GM12891 (cell line): ENCODE data around the gene TBXAS1.
"Not testable (repeated sequence)": the region's sequence is repeated elsewhere in the genome, so short reads cannot be mapped to it uniquely, and the experiment has no call there.

ENCODE experiments used
- DNase-seq: peaks from one replicate; pipeline ENCODE4 v3.0.0; 2011; ENCODE audit warnings: low spot score; ENCODE audit not compliant: insufficient read length
- FAIRE-seq: peaks from 2 replicates; lab custom pipeline; 2011; peaks lifted over from hg19 to GRCh38; lab: Jason Lieb, UNC
- PAX5 ChIP-seq: IDR thresholded peaks from 2 replicates; pipeline ENCODE4 v1.6.1; 2011; ENCODE audit warnings: low read length, moderate library complexity, mild to moderate bottlenecking; ENCODE audit not compliant: insufficient read depth, severe bottlenecking
- POLR2A ChIP-seq: IDR thresholded peaks from 2 replicates; pipeline ENCODE4 v1.6.1; 2011; ENCODE audit warnings: low read depth, low read length, control low read depth
- POLR2AphosphoS5 ChIP-seq: IDR thresholded peaks from 2 replicates; pipeline ENCODE4 v1.6.1; 2011; ENCODE audit warnings: low read depth, low read length, control low read depth
- POU2F2 ChIP-seq: IDR thresholded peaks from 2 replicates; pipeline ENCODE4 v1.6.1; 2011; ENCODE audit warnings: low read depth, mild to moderate bottlenecking, control low read depth, low read length, moderate library complexity
- SPI1 ChIP-seq: IDR thresholded peaks from 2 replicates; pipeline ENCODE4 v1.6.1; 2011; ENCODE audit warnings: low read depth, low read length, control low read depth
- TAF1 ChIP-seq: IDR thresholded peaks from 2 replicates; pipeline ENCODE4 v1.6.1; 2011; ENCODE audit warnings: low read depth, low read length, control low read depth

Gene TBXAS1

DNA sequence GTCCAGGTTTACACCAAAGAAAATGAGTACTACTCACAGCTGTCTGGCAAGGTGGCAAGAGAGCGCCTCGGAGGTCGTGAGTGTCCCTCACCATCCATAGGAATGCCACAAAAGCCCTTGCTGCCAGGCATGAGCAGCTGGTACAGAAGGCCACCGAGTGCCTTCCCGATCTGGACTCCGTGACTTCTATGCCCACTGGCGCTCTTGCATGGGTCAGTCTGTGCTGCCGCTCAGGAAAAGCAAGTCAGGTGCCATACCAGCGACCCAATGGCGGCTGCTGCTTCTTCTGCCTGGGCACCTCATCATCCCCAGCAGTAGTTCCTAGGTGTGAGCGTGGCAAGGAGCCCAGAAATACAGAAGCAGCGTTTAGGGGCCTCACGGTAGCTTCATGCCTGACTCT is 11.7 kb downstream of the TBXAS1 start:
- no peak for FAIRE-seq
- DNase-seq, result no peak
- TF ChIP-seq SPI1, result no peak
- TF ChIP-seq POLR2A, result no peak

DNA sequence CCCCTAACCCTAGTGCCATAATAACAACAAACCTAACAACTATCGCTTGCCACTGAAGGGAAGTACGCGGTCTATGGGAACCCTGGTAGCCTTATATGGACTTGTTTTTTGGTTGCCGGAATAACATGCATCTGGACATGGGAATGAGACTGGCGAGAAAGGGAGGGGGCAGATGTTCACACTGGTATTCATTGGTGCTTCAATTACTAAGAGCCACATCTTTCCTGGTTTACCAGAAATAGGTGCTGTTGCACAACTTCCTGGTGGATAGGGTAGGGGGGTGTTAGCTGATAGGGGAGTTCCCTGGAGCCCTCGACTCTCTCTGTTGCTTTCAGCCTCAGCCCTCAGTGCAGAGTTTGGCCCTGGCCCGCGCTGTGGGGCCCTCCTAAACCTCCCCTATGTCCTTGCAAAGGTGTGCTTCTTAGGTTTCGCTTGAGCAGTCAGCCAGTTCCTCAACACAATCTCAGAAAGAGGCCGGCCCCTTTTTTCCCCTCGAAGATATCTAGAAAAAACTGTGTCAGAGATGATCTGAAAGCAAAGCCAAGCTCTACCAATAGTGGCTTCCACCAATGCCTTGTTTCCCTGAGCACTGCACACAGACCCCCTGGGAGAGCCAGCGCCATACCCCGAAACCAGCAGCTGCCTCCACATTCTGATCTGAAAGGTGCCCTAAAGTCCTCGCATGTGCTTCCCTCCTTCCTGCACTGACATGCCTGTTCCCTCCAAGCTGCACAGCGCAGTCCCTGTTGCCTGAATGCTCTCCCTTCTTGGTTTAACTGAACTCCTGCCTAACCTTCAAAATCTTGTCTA is 13.5 kb downstream of the TBXAS1 start:
- DNase-seq, result peak; percentile 35
- peak; percentile 80 for FAIRE-seq

DNA sequence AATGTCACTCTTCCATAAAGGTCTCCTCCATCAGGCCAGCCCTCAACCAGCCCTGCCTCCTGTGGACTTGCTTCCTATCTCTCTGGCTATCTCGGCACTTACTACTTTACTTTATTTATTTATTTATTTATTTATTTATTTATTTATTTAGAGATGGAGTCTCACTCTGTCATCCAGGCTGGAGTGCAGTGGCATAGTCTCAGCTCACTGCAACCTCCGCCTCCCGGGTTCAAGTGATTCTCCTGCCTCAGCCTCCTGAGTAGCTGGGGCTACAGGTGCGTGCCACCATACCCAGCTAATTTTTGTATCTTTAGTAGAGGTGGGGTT is 14.1 kb downstream of the TBXAS1 start:
- FAIRE-seq, DNase-seq: not testable (repeated sequence)

More for the DNA sequence above, 13.5 kb downstream of the TBXAS1 start:
- TF ChIP-seq POLR2AphosphoS5 (no peak), SPI1 (peak; percentile 47; the same call in 1 of the 2 replicates)

DNA sequence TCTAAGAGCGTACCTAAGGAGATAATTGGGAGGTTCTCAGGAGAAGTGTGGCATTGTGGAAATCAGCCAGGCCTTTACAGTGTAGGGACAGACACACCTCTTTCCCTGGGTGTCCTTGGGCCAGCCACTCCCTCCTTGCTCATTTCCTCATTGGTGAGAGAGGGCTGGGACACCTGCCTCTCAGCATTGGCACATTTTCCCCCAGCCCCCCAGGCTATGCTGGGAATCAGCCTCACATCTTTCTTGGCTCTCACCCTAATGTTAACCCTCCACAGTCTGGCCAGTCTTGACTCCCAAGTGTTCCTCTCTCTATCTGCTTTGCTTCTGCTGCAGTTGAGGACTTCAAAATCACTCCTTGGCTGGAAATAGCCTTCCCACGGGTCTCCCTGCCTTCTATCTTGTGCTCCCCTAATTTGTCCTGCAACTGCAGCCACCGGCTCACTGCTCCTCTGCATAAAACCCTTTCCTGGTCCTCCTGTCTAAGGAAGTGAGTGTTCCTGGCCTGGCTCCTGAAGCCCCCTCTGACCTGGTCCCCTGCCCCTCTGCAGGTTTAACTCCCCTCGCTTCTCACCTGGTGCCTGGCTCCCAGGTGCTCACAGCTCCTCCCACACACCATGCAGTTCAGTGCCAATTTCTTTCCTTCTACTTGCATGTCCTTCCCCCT is 15.8 kb downstream of the TBXAS1 start:
- FAIRE-seq (no peak), DNase-seq (no peak)
- no peak for TF ChIP-seq SPI1
- no peak for TF ChIP-seq TAF1
- no peak for TF ChIP-seq PAX5
- no peak for TF ChIP-seq POLR2AphosphoS5
- no peak for TF ChIP-seq POLR2A
- TF ChIP-seq POU2F2, result no peak

DNA sequence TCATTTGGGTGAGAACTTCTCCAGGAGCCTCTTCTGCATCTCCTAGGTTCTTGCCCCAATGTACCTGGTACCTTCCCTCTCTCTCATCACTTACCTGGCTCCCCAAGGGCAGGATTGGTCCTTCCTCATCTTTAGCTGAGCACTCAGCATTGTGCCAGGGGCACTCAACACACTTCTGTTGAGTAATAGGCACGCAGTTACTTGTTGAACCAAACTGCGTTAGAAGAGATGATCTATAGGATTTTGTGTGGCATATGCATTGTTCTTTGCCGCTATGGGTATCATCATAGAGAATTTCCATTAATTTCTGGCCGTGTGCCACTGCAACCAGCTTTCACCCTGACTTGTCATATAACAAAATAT is 16.4 kb downstream of the TBXAS1 start:
- TF ChIP-seq POU2F2 (no peak), POLR2AphosphoS5 (no peak), SPI1 (no peak), POLR2A (no peak), TAF1 (no peak), PAX5 (no peak)
- FAIRE-seq (no peak), DNase-seq (no peak)

DNA sequence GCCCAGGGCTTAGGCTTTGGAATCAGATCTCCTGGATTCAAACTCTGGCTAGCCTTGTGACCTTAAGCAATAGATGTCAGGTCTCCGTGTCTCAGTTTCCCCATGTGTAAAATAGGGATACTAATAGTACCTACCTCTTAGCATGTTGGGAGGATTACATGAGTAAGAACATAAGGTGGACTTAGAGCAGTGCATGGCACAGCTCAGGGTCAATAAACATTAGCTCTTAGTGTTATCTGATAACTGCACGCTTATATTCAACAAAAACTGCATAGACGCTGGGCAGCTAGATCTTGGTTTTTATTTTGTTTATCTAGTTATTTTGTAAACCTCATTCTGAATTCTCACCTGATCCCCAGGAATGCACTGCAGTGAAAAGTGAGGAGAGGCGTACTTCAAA is 17.2 kb downstream of the TBXAS1 start:
- TF ChIP-seq PAX5 (no peak), POLR2AphosphoS5 (no peak), POU2F2 (no peak), TAF1 (no peak), SPI1 (no peak), POLR2A (no peak)
- FAIRE-seq (no peak), DNase-seq (no peak)

DNA sequence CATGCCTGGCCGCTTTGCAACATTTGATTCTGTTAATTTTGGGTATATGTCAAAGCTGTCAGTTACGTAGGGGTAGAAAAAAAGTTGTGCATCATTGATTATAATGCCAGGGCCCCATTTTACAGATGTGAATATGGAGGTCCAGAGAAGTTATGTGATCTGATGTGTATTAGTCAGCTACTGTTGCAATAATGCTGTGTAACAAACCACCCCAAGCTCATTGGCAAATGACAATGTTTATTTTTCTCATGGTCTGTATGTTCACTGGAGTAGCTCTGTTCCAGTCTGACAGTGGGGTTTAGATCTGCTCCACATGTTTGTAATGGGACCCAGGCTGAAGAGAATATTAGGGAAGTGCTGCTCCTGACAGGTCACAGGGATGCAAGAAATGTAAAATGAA is 19.2 kb downstream of the TBXAS1 start:
- no peak for DNase-seq
- TF ChIP-seq POLR2AphosphoS5, result no peak
- TF ChIP-seq PAX5, result no peak
- TF ChIP-seq POU2F2, result no peak
- TF ChIP-seq SPI1, result no peak
- no peak for TF ChIP-seq TAF1
- no peak for TF ChIP-seq POLR2A
- FAIRE-seq, result no peak

DNA sequence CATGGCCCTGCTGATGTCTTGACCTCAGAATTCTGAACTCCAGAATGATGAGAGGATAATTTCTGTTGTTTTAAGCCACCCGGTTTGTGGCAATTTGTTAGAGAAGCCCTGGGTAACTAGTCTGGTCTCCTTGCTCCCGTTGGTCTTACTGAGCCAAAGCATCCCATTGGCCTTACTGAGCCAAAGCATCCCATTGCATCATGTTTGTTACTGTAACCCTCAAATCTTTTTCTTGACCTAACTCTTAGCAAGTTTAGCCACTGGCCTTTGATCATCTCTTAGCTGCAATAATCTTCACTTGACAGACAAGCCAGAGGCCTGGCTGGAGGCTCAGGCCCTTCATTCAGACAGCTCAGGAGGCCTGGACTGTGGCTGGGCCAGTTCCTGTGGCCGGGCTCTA is 21.8 kb downstream of the TBXAS1 start:
- no peak for TF ChIP-seq POLR2AphosphoS5
- TF ChIP-seq PAX5, result no peak
- no peak for TF ChIP-seq TAF1
- no peak for TF ChIP-seq POLR2A
- no peak for TF ChIP-seq POU2F2
- TF ChIP-seq SPI1, result no peak
- FAIRE-seq, result no peak
- no peak for DNase-seq

DNA sequence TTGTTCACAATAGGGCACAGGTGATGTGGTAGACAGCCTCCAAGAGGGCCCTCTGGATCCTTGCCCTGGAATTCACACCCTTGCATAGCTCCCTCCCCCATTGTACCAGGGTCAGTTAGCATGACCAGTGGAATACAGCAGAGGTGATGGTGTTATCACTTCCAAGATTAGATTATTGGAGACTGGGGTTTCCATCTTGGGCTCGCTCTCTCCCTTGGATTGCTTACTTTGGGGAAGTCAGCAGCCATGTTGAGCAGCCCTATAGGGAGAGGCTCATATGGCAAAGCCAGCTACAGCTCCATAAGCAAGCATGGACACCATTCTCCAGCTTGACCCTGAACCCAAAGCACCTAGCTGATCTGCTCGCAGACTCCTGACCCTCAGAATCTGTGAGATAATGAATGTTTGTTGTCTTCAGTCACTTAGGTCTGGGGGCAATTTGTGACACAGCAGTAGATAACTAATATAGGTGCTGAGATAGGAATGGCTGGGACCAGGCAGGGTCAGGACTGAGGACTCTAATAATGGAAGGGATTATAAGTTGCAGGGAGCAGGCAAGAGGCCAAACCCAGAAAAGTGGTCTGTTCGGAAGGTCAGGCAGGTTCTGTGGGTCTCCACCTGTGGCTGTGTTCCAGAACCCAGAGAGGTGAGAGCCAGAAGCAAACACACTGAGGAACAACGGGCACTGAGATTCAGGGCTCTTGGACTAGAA is 22.9 kb downstream of the TBXAS1 start:
- FAIRE-seq (no peak), DNase-seq (no peak)
- TF ChIP-seq POLR2A, result no peak
- TF ChIP-seq TAF1, result no peak

DNA sequence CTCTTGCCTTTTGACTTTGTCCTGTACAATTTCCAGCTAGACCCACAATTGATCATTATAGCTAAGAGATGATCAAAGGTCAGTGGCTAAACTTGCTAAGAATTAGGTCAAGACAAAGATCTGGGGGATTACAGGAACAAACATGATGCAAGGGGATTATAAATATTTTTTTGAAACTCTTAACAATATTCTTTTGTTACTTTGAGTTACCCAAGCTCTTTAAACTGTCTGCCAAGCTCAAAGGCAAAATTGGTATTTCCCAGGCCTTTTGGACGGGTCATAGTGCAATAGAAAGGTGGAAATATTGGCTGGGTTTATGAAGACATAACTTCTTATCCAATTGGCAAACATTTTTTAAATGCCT is 23.4 kb downstream of the TBXAS1 start:
- no peak for FAIRE-seq
- no peak for TF ChIP-seq TAF1
- TF ChIP-seq SPI1, result no peak
- no peak for DNase-seq

DNA sequence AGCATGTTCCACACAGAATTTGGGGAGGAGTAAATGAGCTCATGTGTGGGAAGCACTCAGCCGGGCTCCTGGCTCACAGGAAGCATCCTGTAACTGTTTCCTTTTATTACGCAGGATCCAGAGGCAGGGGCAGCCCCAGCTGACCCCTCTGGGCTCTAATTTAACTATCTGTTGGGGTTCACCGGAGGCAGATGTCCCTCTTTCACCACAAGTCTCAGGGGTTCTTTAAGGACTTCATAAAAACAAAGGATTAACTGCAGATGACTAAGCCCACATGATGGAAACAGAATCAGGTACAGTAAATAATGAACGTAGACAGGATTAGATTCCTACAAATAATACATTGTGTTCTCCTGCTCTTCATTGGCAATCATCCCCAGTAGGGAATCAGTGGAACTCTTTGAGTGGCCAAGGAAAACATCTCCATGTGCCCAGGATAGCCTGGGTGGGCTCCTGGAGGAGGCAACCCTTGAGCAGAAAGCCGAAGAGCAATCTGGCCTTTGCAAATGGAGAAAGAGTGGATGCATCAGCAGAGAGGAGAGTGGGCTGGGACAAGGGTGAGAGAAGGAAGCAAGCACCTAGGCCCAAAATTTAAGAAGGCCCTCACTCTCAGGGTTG is 24.6 kb downstream of the TBXAS1 start:
- DNase-seq (no peak), FAIRE-seq (peak; percentile 16)

More for the DNA sequence above, 24.6 kb downstream of the TBXAS1 start:
- TF ChIP-seq POLR2A, result no peak
- TF ChIP-seq SPI1, result no peak
- no peak for TF ChIP-seq PAX5
- TF ChIP-seq POLR2AphosphoS5, result no peak
- no peak for TF ChIP-seq POU2F2
- TF ChIP-seq TAF1, result no peak
